Glutamatergic neuron (in vitro differentiated cells): ENCODE data around the gene CORIN. TPM values are rescaled to one million over a fixed set of nuclear protein-coding genes. Genes with fewer than 3 reads are reported as not detected.
A peak's percentile ranks its signal among the peaks of the same experiment; 100 is the strongest.

ENCODE experiments used
- DNase-seq: peaks from one replicate; pipeline ENCODE4 v3.0.0; 2022
- H3K27ac Mint-ChIP-seq: one replicate; pipeline ENCODE4 v1.8.0; 2020; ENCODE audit warnings: mild to moderate bottlenecking, mixed read lengths, inconsistent platforms; ENCODE audit not compliant: unreplicated experiment
- H3K27me3 Mint-ChIP-seq: one replicate; pipeline ENCODE4 v1.8.0; 2020; ENCODE audit warnings: mild to moderate bottlenecking, moderate library complexity, mixed read lengths, inconsistent platforms; ENCODE audit not compliant: unreplicated experiment
- H3K36me3 Mint-ChIP-seq: one replicate; pipeline ENCODE4 v1.8.0; 2020; ENCODE audit warnings: mild to moderate bottlenecking, mixed read lengths, inconsistent platforms; ENCODE audit not compliant: unreplicated experiment
- H3K4me1 Mint-ChIP-seq: one replicate; pipeline ENCODE4 v1.8.0; 2020; ENCODE audit warnings: mild to moderate bottlenecking, low read depth, mixed read lengths, inconsistent platforms; ENCODE audit not compliant: unreplicated experiment
- H3K4me3 Mint-ChIP-seq: one replicate; pipeline ENCODE4 v1.8.0; 2020; ENCODE audit warnings: mild to moderate bottlenecking, mixed read lengths, inconsistent platforms; ENCODE audit not compliant: unreplicated experiment
- H3K9me3 Mint-ChIP-seq: one replicate; pipeline ENCODE4 v1.8.0; 2020; ENCODE audit warnings: mild to moderate bottlenecking, moderate library complexity, mixed read lengths, inconsistent platforms; ENCODE audit not compliant: unreplicated experiment
- total RNA-seq: library from RNA; stranded (reverse); fragmentation: NEBNext Ultra II Directional; extraction: Animal tissue kit (Norgen Biotek cat#: 25700); gene quantifications from one replicate; pipeline ENCODE4 v1.2.1, GENCODE V29; 2021; ENCODE audit not compliant: unreplicated experiment
- TF ChIP-seq, protein P1 (sequence below): fragments of 200-600 bp; sonication (generic); IDR thresholded peaks from one replicate; pipeline ENCODE4 v1.5.0; 2021; ENCODE audit not compliant: partially characterized antibody, unreplicated experiment

The CORIN gene
- total RNA-seq, 1 donor from 2014 or later, result 0.32 TPM

DNA sequence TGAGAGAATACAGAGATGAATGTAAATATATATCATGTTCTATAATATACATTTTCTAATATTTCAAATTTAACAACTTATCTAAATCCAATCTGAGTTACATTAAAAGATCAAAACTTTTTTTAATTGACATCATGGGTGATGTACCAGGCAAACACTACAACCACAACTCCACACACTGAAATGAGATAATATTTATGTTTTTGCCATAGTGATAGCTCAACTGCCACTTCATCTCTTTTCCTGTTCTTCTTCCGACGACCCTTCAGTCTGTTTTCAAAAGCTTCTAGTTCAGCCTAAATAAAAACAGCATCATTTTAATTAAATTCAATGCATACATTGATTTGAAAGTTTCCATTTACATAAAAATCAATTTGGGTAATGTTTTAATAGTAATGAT is 10.2 kb upstream of the CORIN start:
- Mint-ChIP-seq H3K4me1 (no peaks in the 10 kb centered on the region), H3K27ac (no peak overlapping the region), H3K27me3 (no peaks in the 10 kb centered on the region), H3K4me3 (no peak overlapping the region), H3K9me3 (no peaks in the 10 kb centered on the region), H3K36me3 (no peaks in the 10 kb centered on the region)
- DNase-seq, result no peak
- TF ChIP-seq, protein P1, sequence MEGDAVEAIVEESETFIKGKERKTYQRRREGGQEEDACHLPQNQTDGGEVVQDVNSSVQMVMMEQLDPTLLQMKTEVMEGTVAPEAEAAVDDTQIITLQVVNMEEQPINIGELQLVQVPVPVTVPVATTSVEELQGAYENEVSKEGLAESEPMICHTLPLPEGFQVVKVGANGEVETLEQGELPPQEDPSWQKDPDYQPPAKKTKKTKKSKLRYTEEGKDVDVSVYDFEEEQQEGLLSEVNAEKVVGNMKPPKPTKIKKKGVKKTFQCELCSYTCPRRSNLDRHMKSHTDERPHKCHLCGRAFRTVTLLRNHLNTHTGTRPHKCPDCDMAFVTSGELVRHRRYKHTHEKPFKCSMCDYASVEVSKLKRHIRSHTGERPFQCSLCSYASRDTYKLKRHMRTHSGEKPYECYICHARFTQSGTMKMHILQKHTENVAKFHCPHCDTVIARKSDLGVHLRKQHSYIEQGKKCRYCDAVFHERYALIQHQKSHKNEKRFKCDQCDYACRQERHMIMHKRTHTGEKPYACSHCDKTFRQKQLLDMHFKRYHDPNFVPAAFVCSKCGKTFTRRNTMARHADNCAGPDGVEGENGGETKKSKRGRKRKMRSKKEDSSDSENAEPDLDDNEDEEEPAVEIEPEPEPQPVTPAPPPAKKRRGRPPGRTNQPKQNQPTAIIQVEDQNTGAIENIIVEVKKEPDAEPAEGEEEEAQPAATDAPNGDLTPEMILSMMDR, result no peak

DNA sequence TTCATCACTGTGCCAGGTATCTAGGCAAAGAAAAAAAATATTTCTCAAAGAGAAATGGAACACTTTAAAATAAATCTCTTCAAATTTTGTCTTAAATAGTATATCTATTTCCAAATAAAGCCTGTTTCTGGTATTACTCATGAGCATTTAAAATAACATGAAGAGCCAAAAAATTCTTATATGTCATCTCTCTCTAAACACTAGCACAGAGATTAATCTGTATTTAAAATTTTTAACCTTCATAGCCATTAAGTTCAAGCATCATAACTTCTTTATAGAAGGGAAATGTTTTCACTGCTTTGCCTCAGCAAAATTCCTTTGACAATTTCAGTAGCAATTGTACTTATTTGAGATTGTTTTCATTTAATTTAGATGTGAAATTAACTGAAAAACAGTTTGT is 5.1 kb upstream of the CORIN start:
- Mint-ChIP-seq H3K9me3 (no peaks in the 10 kb centered on the region), H3K36me3 (no peaks in the 10 kb centered on the region), H3K4me1 (peaks cover 2% of the 10 kb centered on the region), H3K27me3 (no peaks in the 10 kb centered on the region), H3K27ac (no peak overlapping the region), H3K4me3 (no peak overlapping the region)
- TF ChIP-seq, protein P1, result no peak
- no peak for DNase-seq

DNA sequence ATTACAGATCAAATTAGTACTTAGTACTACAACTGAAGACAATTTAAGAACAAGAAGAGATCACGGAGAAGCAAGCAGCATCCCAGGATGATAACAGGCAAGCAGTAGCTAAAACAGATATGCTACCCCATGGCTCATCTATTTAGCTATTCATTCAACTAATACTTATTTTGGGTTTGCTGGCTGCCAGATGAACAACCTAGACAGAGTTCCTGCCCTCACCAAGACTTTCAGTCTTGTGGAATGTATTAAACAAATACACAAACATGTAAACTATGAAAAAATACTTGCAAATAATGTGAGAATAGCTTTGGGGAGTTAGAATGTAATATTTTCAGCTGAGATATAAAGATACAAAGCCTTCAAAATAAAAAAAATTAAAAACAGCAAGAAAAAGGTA is 2.4 kb upstream of the CORIN start:
- Mint-ChIP-seq H3K27ac (no peak overlapping the region), H3K36me3 (no peaks in the 10 kb centered on the region), H3K9me3 (no peaks in the 10 kb centered on the region), H3K4me1 (peaks cover 5% of the 10 kb centered on the region), H3K27me3 (no peaks in the 10 kb centered on the region), H3K4me3 (no peak overlapping the region)
- DNase-seq, result no peak
- TF ChIP-seq, protein P1, result no peak

DNA sequence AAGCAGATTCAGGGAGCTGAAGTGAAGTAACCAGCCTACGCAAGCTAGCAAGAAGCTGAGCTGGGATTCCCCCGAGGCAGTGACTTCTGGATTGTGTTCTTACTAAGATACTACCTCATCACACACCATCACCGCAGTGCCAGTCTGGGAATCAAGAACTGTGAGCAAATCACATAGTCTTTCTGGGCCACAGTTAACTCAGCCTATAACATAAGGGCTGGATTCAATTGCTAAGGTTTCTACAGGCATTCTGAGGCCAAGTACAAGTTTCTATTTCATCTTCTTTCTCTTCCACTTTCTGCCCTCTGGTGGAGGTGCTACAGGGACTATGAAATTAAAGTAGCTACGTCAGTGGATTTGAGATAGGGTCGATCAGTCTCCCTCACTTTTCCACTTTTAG is 1.4 kb upstream of the CORIN start:
- Mint-ChIP-seq H3K4me3 (no peak overlapping the region), H3K27me3 (no peaks in the 10 kb centered on the region), H3K4me1 (peaks cover 5% of the 10 kb centered on the region), H3K9me3 (no peaks in the 10 kb centered on the region), H3K27ac (no peak overlapping the region), H3K36me3 (no peaks in the 10 kb centered on the region)
- peak; percentile 27 for DNase-seq
- TF ChIP-seq, protein P1, result no peak

DNA sequence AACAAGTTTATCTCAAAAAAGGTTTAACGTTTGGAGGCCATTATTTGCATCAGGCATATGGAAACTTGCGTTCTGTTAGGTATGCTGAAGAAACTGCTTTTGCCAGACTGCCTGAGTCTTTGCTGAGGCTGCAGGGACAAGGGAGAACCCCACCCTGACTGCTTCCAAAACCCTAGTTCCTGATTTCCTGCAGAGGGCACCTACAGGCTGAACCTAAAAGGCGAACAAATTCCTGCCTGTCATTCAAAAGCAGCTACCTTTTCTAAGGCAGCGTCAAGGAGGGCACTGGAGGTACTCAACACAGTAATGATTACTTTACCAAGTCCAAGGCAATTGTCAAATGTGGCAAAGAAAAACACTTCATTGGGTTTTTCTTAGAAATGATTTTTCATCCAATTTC is 578 bp upstream of the CORIN start:
- DNase-seq, result no peak
- Mint-ChIP-seq H3K4me1 (peaks cover 5% of the 10 kb centered on the region), H3K36me3 (peaks cover 2% of the 10 kb centered on the region), H3K4me3 (peak overlapping the region; percentile 85), H3K27me3 (no peaks in the 10 kb centered on the region), H3K27ac (no peak overlapping the region), H3K9me3 (no peaks in the 10 kb centered on the region)
- TF ChIP-seq, protein P1, result no peak
